ENCODE measurements around the gene TRIM37. TPM values are rescaled to one million over a fixed set of nuclear protein-coding genes. Genes with fewer than 3 reads are reported as not detected.

TRIM37 gene
- total and polyA plus RNA-seq, 2 of the 8 experiments (the other 6 are each of a cell fraction or from before 2014, with no cell fraction given), result 38.2 to 57.0 TPM

DNA sequence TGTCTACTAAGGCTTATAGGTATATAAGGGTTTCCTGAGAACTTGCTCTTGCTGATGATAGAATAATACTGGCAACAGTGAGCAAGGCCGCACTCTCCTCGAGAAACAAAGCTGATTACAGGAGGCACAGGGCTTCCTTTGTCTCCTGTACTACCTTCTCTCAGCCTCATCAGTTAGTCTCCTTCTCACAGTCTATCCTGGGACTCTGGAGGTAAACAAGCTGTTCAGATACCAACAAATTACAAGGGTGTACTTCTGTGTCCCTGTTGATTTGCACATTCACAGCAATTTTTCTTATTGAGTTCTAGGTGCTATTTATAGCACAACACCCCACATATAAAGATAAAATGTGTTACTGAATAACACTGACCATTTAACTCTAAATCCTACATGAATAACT, 98.7 kb downstream of the TRIM37 start:
- no peak overlapping the region for H3K18ac ChIP-seq (ENCODE audit: extremely low read depth, low read length)
- H3K9me3 ChIP-seq (ENCODE audit: insufficient read depth in 2 of 2, low read depth in 1 of 2, low read length in 1 of 2), result no peaks in the 10 kb centered on the region
- no peak overlapping the region for H3K27ac ChIP-seq (ENCODE audit: low read depth, low read length)
- no peak overlapping the region for H3K56ac ChIP-seq (replicated peaks; ENCODE audit: insufficient read length, low read depth, low read length)
- H2BK5ac ChIP-seq (ENCODE audit: low read depth, low read length), result no peak overlapping the region
- no peak overlapping the region for H3K4ac ChIP-seq (replicated peaks; ENCODE audit: insufficient read length, low read depth, low read length)
- H2BK15ac ChIP-seq (ENCODE audit: low read length), result no peak overlapping the region
- H3K4me3 ChIP-seq (ENCODE audit: extremely low read depth in 1 of 4, insufficient read depth in 2 of 4, low read depth in 3 of 4, low read length in 4 of 4), result no peak overlapping the region
- H4K8ac ChIP-seq (ENCODE audit: extremely low read depth, insufficient read depth, low read length), result no peak overlapping the region
- WGBS, 2 experiments (ENCODE audit: extremely low coverage in 1 of 2, insufficient coverage in 1 of 2, insufficient read length in 1 of 2, insufficient replicate concordance in 2 of 2, low coverage in 1 of 2, low lambda C conversion rate in 2 of 2, missing lambda C conversion rate in 1 of 2), result 89% methylated on average over 2 of the region's 2 CpGs; no CpG with 5 or more reads in 1 of the 2 experiments
- no peak overlapping the region for H3K9ac ChIP-seq (replicated peaks in 1 of 4; ENCODE audit: extremely low read depth in 1 of 4, low read depth in 3 of 4, low read length in 3 of 4)
- no peak for TF ChIP-seq SAP30 (IDR thresholded peaks at IDR 0.05; ENCODE audit: insufficient read depth, insufficient replicate concordance, low read length)
- TF ChIP-seq, protein P1, sequence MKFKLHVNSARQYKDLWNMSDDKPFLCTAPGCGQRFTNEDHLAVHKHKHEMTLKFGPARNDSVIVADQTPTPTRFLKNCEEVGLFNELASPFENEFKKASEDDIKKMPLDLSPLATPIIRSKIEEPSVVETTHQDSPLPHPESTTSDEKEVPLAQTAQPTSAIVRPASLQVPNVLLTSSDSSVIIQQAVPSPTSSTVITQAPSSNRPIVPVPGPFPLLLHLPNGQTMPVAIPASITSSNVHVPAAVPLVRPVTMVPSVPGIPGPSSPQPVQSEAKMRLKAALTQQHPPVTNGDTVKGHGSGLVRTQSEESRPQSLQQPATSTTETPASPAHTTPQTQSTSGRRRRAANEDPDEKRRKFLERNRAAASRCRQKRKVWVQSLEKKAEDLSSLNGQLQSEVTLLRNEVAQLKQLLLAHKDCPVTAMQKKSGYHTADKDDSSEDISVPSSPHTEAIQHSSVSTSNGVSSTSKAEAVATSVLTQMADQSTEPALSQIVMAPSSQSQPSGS (IDR thresholded peaks at IDR 0.05; ENCODE audit: low read length), result no peak
- TF ChIP-seq TAF1 (IDR thresholded peaks at IDR 0.05; ENCODE audit: low read depth, low read length), result no peak
- no peak for TF ChIP-seq ASH2L (IDR thresholded peaks at IDR 0.05; ENCODE audit: low read length)
- no peak for TF ChIP-seq TCF12 (IDR thresholded peaks at IDR 0.05; ENCODE audit: low read depth, low read length)
- no peak for TF ChIP-seq SP4 (IDR thresholded peaks at IDR 0.05; ENCODE audit: low read length)
- no peak for TF ChIP-seq CBX8 (IDR thresholded peaks at IDR 0.05; ENCODE audit: borderline replicate concordance, low read depth, low read length)
- no peak for TF ChIP-seq CBX5 (IDR thresholded peaks at IDR 0.05; ENCODE audit: low read depth, low read length)
- TF ChIP-seq POU5F1 (IDR thresholded peaks at IDR 0.05; ENCODE audit: low read depth, low read length), result no peak
- TF ChIP-seq JUN (IDR thresholded peaks at IDR 0.05; ENCODE audit: low read depth, low read length), result no peak
- no peak for TF ChIP-seq RBBP5 (IDR thresholded peaks at IDR 0.05; ENCODE audit: borderline replicate concordance, low read depth, low read length)
- H3K14ac ChIP-seq (ENCODE audit: insufficient read length), result no peak overlapping the region
- POLR2A ChIA-PET (ENCODE audit: partially characterized antibody), result interaction anchor here (1.4 to 2.0 kb wide), 2 partner anchors 297 to 376 kb away, joined by 4 to 7 read pairs; no protein-coding TSS in a partner anchor
- no peak overlapping the region for H2BK120ac ChIP-seq (replicated peaks; ENCODE audit: low read depth, low read length)
- CTCF ChIA-PET (ENCODE audit: partially characterized antibody), result interaction anchor here (1.0 to 1.9 kb wide), 3 partner anchors 18 to 421 kb away, joined by 3 to 8 read pairs (median 5); no protein-coding TSS in a partner anchor
- H3K4me1 ChIP-seq (replicated peaks in 1 of 4; ENCODE audit: control insufficient read depth in 3 of 4, insufficient read depth in 4 of 4, low read length in 3 of 4), result no peaks in the 10 kb centered on the region
- H2AK5ac ChIP-seq (ENCODE audit: low read depth, low read length), result no peak overlapping the region
- H3K36me3 ChIP-seq (ENCODE audit: control insufficient read depth in 2 of 4, insufficient read depth in 4 of 4, low read length in 3 of 4), result peaks cover 0 to 22% (median 9%) of the 10 kb centered on the region in 4 experiments; a peak in 5 of 8 replicates
- no peak overlapping the region for H3K4me2 ChIP-seq (ENCODE audit: insufficient read depth in 1 of 2, low read depth in 2 of 2, low read length in 2 of 2)
- no peak overlapping the region for H2BK12ac ChIP-seq (ENCODE audit: low read depth, low read length)
- no peaks in the 10 kb centered on the region for H3K23me2 ChIP-seq (ENCODE audit: low read depth, low read length)
- FAIRE-seq (no peak), DNase-seq (ENCODE audit: low read depth in 1 of 2, low spot score in 2 of 2) (no peak)
- no peaks in the 10 kb centered on the region for H4K20me1 ChIP-seq (replicated peaks in 1 of 2; ENCODE audit: control insufficient read depth in 1 of 2, insufficient read depth in 2 of 2, low read length in 2 of 2)
- H2BK20ac ChIP-seq (ENCODE audit: low read length), result no peak overlapping the region
- no peak overlapping the region for H4K5ac ChIP-seq (ENCODE audit: insufficient read length, low read depth, low read length)
- no peak overlapping the region for H2AFZ ChIP-seq (ENCODE audit: low read length)
- no peaks in the 10 kb centered on the region for H3K27me3 ChIP-seq (replicated peaks in 1 of 4; ENCODE audit: control insufficient read depth in 3 of 4, extremely low read depth in 1 of 4, insufficient read depth in 3 of 4, low read length in 3 of 4)
- no peaks in the 10 kb centered on the region for H3K79me2 ChIP-seq (ENCODE audit: control insufficient read depth in 1 of 2, insufficient read depth in 2 of 2, low read length in 2 of 2)
- no peak overlapping the region for H3K23ac ChIP-seq (ENCODE audit: insufficient read length)
- no peaks in the 10 kb centered on the region for H3K79me1 ChIP-seq (ENCODE audit: low read depth, low read length)
- no peak overlapping the region for H4K91ac ChIP-seq (replicated peaks; ENCODE audit: insufficient read length, low read length)

Data from H1 (cell line).